Gastroesophageal sphincter (tissue), 3 donors: ENCODE measurements around the gene SPACA6.

Source experiments
- POLR2AphosphoS5 ChIP-seq: sonication (generic); formaldehyde crosslinking; IDR thresholded peaks from one replicate; pipeline ENCODE4 v1.6.1; 2017; ENCODE audit warnings: antibody characterized with exemption
- TF ChIP-seq, protein P1 (sequence below), 4 experiments: fragments of 200-600 bp in 2 of 4; fragments of 450-650 bp in 2 of 4; sonication (generic) in 1 of 4; IDR thresholded peaks; one replicate each; pipeline ENCODE4 v1.5.1; 2017 to 2019; ENCODE audit warnings: antibody characterized with exemption in 4 of 4, mild to moderate bottlenecking in 2 of 4, moderate library complexity in 2 of 4

DNA sequence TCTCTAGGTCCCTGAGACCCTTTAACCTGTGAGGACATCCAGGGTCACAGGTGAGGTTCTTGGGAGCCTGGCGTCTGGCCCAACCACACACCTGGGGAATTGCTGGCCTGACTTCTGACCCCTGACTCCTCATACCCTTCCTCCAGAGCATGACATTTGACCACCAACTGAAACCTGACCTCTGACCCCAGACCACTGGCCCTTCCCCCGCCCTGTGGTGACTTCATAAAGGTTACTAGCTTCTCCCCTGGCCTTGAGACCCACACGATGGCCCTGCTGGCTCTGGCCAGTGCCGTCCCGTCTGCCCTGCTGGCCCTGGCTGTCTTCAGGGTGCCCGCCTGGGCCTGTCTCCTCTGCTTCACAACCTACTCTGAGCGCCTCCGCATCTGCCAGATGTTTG is at the start of gene SPACA6:
- TF ChIP-seq, protein P1, sequence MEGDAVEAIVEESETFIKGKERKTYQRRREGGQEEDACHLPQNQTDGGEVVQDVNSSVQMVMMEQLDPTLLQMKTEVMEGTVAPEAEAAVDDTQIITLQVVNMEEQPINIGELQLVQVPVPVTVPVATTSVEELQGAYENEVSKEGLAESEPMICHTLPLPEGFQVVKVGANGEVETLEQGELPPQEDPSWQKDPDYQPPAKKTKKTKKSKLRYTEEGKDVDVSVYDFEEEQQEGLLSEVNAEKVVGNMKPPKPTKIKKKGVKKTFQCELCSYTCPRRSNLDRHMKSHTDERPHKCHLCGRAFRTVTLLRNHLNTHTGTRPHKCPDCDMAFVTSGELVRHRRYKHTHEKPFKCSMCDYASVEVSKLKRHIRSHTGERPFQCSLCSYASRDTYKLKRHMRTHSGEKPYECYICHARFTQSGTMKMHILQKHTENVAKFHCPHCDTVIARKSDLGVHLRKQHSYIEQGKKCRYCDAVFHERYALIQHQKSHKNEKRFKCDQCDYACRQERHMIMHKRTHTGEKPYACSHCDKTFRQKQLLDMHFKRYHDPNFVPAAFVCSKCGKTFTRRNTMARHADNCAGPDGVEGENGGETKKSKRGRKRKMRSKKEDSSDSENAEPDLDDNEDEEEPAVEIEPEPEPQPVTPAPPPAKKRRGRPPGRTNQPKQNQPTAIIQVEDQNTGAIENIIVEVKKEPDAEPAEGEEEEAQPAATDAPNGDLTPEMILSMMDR (IDR thresholded peaks at IDR 0.05) = no peak
- TF ChIP-seq POLR2AphosphoS5 = no peak
